KMS-11 (cell line): ENCODE measurements around the gene HPSE.

Source experiments
- H2AFZ ChIP-seq: fragments of 200-600 bp; sonication (generic); 2 replicates; pipeline ENCODE4 v1.6.1; 2016; ENCODE audit warnings: antibody characterized with exemption, mixed run types, low read depth
- H3K27ac ChIP-seq: fragments of 200-600 bp; sonication (generic); 2 replicates; pipeline ENCODE4 v1.6.1; 2016; ENCODE audit warnings: mild to moderate bottlenecking, mixed run types
- H3K27me3 ChIP-seq: fragments of 200-600 bp; sonication (generic); 2 replicates; pipeline ENCODE4 v1.6.1; 2017; ENCODE audit warnings: mild to moderate bottlenecking, low read depth, mixed run types, moderate library complexity; ENCODE audit not compliant: insufficient read depth
- H3K36me3 ChIP-seq: fragments of 200-600 bp; sonication (generic); 2 replicates; pipeline ENCODE4 v1.6.1; 2017; ENCODE audit warnings: mild to moderate bottlenecking, mixed run types; ENCODE audit not compliant: insufficient read depth
- H3K4me1 ChIP-seq: fragments of 200-600 bp; sonication (generic); 2 replicates; pipeline ENCODE4 v1.6.1; 2016; ENCODE audit warnings: mild to moderate bottlenecking, low read depth, mixed run types; ENCODE audit not compliant: poor library complexity, severe bottlenecking
- H3K4me2 ChIP-seq: fragments of 200-600 bp; sonication (generic); 2 replicates; pipeline ENCODE4 v1.7.0; 2016; ENCODE audit warnings: mild to moderate bottlenecking, mixed run types
- H3K4me3 ChIP-seq: fragments of 200-600 bp; sonication (generic); IDR thresholded peaks from 2 replicates; pipeline ENCODE4 v1.6.1; 2017; ENCODE audit warnings: low read depth, low read length, mixed read lengths; ENCODE audit not compliant: insufficient read depth
- H3K79me2 ChIP-seq: fragments of 200-600 bp; sonication (generic); 2 replicates; pipeline ENCODE4 v1.6.1; 2016; ENCODE audit warnings: low read depth, mixed run types; ENCODE audit not compliant: insufficient read depth
- H3K9ac ChIP-seq: fragments of 200-600 bp; sonication (generic); 2 replicates; pipeline ENCODE4 v1.6.1; 2016; ENCODE audit warnings: mild to moderate bottlenecking, mixed run types
- H4K20me1 ChIP-seq: fragments of 200-600 bp; sonication (generic); 2 replicates; pipeline ENCODE4 v1.6.1; 2016; ENCODE audit warnings: mild to moderate bottlenecking, mixed run types; ENCODE audit not compliant: insufficient read depth
- CTCF ChIP-seq: fragments of 200-600 bp; sonication (generic); conservative IDR thresholded peaks from 2 replicates; pipeline ENCODE4 v1.6.1; 2017; ENCODE audit warnings: low read depth, mild to moderate bottlenecking, antibody characterized with exemption, low read length, moderate library complexity, mixed read lengths

HPSE gene

GRCh38 chr4:83268491-83268890 lies 66.2 kb downstream of the HPSE start:
- no peak overlapping the region for H3K27ac ChIP-seq
- H3K4me2 ChIP-seq: no peak overlapping the region
- peaks cover 4% of the 10 kb centered on the region for H3K4me1 ChIP-seq
- H3K4me3 ChIP-seq: no peak overlapping the region
- H2AFZ ChIP-seq: no peak overlapping the region
- TF ChIP-seq CTCF: no peak
- H3K9ac ChIP-seq: no peak overlapping the region
- no peaks in the 10 kb centered on the region for H3K27me3 ChIP-seq
- no peaks in the 10 kb centered on the region for H4K20me1 ChIP-seq
- no peaks in the 10 kb centered on the region for H3K36me3 ChIP-seq
- H3K79me2 ChIP-seq: no peaks in the 10 kb centered on the region

- Histone ChIP-seq H2AFZ (no peak overlapping the region), H4K20me1 (no peaks in the 10 kb centered on the region), H3K27me3 (no peaks in the 10 kb centered on the region), H3K36me3 (no peaks in the 10 kb centered on the region), H3K4me3 (no peak overlapping the region), H3K27ac (no peak overlapping the region), H3K4me2 (no peak overlapping the region), H3K9ac (no peak overlapping the region), H3K4me1 (peaks cover 4% of the 10 kb centered on the region), H3K79me2 (no peaks in the 10 kb centered on the region)
- TF ChIP-seq CTCF: no peak
Observed at GRCh38 chr4:83267830-83268475, 66.7 kb downstream of the HPSE start.

GRCh38 chr4:83267121-83267829 lies 67.4 kb downstream of the HPSE start:
- Histone ChIP-seq H3K9ac (no peak overlapping the region), H3K36me3 (no peaks in the 10 kb centered on the region), H3K27ac (no peak overlapping the region), H3K79me2 (no peaks in the 10 kb centered on the region), H3K4me2 (no peak overlapping the region), H2AFZ (no peak overlapping the region), H3K4me1 (peaks cover 7% of the 10 kb centered on the region), H4K20me1 (no peaks in the 10 kb centered on the region), H3K27me3 (no peaks in the 10 kb centered on the region), H3K4me3 (no peak overlapping the region)
- no peak for TF ChIP-seq CTCF

DNA sequence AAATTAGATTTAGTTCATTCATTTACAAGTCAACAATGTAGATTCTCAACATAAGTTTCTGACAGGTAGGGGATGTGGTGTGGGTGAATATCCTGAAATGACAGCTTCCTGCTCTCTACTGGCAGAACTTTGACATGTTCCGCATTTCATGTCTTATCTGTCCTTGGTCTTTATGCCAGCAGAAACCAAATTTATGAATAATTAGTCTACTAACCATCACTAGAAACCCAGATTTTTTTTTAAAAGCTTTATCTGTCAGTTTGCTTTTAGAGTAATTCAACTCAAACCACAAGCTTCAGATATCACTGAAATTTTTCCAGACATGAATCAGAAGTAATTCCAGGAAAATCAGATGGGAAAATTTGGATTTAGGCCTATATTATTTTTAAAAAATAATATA lies 68.0 kb downstream of the HPSE start:
- H3K4me2 ChIP-seq: no peak overlapping the region
- no peak overlapping the region for H3K4me3 ChIP-seq
- no peaks in the 10 kb centered on the region for H4K20me1 ChIP-seq
- no peak for TF ChIP-seq CTCF
- peaks cover 7% of the 10 kb centered on the region for H3K4me1 ChIP-seq
- H2AFZ ChIP-seq: no peak overlapping the region
- no peak overlapping the region for H3K9ac ChIP-seq
- no peaks in the 10 kb centered on the region for H3K27me3 ChIP-seq
- H3K79me2 ChIP-seq: no peaks in the 10 kb centered on the region
- no peaks in the 10 kb centered on the region for H3K36me3 ChIP-seq
- H3K27ac ChIP-seq: no peak overlapping the region
